Measurements from ENCODE around the gene FNDC3A.
A peak's percentile ranks its signal among the peaks of the same experiment; 100 is the strongest.

The FNDC3A gene

DNA sequence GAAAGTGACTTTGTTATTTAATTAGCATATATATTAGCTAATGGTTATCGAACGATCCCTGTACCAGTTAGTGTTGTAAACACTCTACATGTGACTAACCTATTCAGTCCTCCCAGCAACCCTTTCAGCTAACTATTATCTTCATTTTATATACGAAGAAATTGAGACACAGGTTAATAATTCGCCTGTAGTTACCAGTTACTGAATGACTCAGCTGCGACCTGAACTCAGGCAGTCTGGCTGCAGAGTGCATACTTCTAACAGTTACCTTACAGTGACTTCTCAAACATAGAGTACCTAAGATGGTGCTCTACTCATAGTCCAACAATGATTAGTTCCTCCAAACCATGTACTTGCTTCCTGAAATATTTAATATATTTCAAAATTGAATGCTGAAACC lies 117.7 kb downstream of the FNDC3A start:
- H3K9me3 ChIP-seq, result no peaks in the 10 kb centered on the region
- DNase-seq, result no peak
- H3K27me3 ChIP-seq, result no peaks in the 10 kb centered on the region
- H3K4me1 ChIP-seq, result peaks cover 21% of the 10 kb centered on the region
- peaks cover 8% of the 10 kb centered on the region; the same call in 1 of the 2 replicates for H3K36me3 ChIP-seq
- TF ChIP-seq, protein P1, sequence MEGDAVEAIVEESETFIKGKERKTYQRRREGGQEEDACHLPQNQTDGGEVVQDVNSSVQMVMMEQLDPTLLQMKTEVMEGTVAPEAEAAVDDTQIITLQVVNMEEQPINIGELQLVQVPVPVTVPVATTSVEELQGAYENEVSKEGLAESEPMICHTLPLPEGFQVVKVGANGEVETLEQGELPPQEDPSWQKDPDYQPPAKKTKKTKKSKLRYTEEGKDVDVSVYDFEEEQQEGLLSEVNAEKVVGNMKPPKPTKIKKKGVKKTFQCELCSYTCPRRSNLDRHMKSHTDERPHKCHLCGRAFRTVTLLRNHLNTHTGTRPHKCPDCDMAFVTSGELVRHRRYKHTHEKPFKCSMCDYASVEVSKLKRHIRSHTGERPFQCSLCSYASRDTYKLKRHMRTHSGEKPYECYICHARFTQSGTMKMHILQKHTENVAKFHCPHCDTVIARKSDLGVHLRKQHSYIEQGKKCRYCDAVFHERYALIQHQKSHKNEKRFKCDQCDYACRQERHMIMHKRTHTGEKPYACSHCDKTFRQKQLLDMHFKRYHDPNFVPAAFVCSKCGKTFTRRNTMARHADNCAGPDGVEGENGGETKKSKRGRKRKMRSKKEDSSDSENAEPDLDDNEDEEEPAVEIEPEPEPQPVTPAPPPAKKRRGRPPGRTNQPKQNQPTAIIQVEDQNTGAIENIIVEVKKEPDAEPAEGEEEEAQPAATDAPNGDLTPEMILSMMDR (IDR thresholded peaks at IDR 0.05; ENCODE audit: low read depth, low read length), result no peak
- no peak overlapping the region for H3K4me3 ChIP-seq (ENCODE audit: low read depth, low read length)

DNA sequence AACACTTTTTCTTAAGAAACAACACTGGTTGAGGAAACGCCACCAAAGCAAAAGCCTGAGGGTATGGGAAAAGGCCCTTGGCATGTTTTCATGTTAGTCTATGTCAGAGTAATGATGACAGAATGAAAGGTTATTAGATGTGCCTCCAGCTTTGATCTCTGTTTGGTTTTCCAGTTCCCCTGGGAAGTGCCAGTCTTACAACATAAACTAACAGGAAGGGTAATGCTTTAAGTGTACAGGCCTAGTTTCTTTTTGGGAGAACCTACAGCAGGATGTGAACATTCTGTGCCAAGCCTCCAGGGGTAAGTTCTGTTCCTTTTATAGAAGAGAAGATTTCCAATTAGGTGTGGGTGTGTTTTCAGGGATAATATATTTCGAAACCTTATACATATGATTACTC lies 121.7 kb downstream of the FNDC3A start:
- Histone ChIP-seq H3K4me3 (ENCODE audit: low read depth, low read length) (no peak overlapping the region), H3K27me3 (no peaks in the 10 kb centered on the region), H3K36me3 (no peaks in the 10 kb centered on the region), H3K4me1 (peaks cover 32% of the 10 kb centered on the region), H3K9me3 (no peaks in the 10 kb centered on the region)
- DNase-seq, result peak; percentile 13
- TF ChIP-seq, protein P1 (IDR thresholded peaks at IDR 0.05; ENCODE audit: low read depth, low read length), result no peak

DNA sequence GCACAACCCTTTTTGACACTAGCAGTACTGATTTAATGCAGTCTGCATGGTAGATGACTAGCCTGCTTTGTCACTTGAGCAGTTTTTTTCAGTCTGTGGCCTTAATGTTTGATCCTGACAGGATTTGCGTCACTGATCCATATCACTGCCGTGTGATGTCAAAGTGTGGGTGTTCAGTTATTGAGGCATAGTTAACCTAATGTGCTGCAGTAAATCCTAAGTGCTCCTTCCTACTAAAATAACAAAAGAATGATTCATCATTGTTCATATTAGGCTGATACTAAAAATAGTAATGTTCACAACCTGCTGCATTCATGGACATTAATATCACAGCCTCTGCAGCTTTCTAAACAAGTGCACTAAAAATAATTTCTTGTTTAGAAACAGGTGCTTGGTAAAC lies 122.5 kb downstream of the FNDC3A start:
- H3K9me3 ChIP-seq, result no peaks in the 10 kb centered on the region
- peaks cover 32% of the 10 kb centered on the region for H3K4me1 ChIP-seq
- DNase-seq, result no peak
- H3K27me3 ChIP-seq, result no peaks in the 10 kb centered on the region
- H3K4me3 ChIP-seq (ENCODE audit: low read depth, low read length), result no peak overlapping the region
- H3K36me3 ChIP-seq, result no peaks in the 10 kb centered on the region
- TF ChIP-seq, protein P1 (IDR thresholded peaks at IDR 0.05; ENCODE audit: low read depth, low read length), result no peak

DNA sequence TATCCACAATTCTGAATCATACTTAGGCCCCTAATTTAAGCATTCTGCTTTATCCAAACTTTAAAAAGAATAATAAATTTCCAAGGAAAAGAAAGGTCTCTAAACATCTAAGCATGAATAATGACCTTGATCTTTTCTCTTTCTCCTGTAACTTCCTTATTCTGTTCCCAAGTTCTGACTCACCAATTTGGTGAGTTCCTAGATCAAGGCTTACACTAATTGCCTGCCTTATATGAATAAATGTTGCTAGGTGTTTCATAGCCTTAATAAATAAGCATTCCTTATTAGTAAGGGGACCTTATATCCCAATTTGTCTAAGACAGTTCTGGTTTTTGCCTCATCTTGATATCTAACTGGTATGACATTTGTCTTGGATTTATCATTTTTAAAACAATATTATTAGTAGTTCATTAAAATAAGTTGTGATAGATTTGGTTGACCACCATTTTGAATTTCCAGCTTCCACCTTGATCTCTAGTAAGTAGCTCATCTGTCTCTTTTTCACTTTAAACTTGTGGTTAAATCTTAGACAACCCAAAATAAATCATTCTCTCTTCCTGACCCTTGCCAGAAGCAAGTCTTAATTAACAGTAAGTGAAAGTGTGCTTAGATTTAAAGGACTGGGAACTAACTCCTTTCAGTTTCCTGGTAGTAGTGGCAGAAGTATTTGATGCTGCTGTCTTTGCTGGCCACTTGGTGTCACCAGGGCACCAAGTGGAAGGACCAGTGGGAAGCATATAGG lies 123.2 kb downstream of the FNDC3A start:
- TF ChIP-seq, protein P1 (IDR thresholded peaks at IDR 0.05; ENCODE audit: low read depth, low read length), result peak; percentile 65
- Histone ChIP-seq H3K4me1 (peaks cover 28% of the 10 kb centered on the region), H3K4me3 (ENCODE audit: low read depth, low read length) (no peak overlapping the region), H3K36me3 (no peaks in the 10 kb centered on the region), H3K9me3 (no peaks in the 10 kb centered on the region), H3K27me3 (no peaks in the 10 kb centered on the region)
- DNase-seq, result no peak

DNA sequence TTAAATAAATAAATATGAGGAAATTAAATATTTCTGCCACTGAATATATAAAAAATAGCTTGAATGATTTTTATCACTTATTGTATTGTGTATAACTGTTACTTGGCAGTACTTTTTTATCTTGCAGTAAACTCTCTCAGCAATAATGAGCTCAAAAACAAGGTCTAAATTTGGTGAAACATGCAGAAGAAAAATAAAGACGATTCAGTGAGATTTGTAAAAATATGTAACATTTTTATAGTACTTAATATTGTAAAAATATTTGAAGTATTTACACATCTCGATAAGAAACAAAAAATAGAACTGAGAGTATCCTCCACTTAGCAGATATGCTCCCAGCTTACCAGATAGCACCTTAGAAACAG lies 123.8 kb downstream of the FNDC3A start:
- no peak for DNase-seq
- TF ChIP-seq, protein P1 (IDR thresholded peaks at IDR 0.05; ENCODE audit: low read depth, low read length), result no peak

More for the DNA sequence above, 123.8 kb downstream of the FNDC3A start:
- H3K36me3 ChIP-seq, result no peaks in the 10 kb centered on the region
- H3K9me3 ChIP-seq, result no peaks in the 10 kb centered on the region
- H3K27me3 ChIP-seq, result no peaks in the 10 kb centered on the region
- H3K4me3 ChIP-seq (ENCODE audit: low read depth, low read length), result no peak overlapping the region
- peaks cover 27% of the 10 kb centered on the region for H3K4me1 ChIP-seq

Data from BE2C (cell line).